GM12801 (cell line): ENCODE data around the gene PLPP1.

Experiments
- TF ChIP-seq, protein P1 (sequence below): IDR thresholded peaks from one replicate; pipeline ENCODE4 v1.5.1; 2011; ENCODE audit warnings: control low read depth; ENCODE audit not compliant: insufficient read length; ENCODE audit errors: extremely low read depth

The PLPP1 gene

DNA sequence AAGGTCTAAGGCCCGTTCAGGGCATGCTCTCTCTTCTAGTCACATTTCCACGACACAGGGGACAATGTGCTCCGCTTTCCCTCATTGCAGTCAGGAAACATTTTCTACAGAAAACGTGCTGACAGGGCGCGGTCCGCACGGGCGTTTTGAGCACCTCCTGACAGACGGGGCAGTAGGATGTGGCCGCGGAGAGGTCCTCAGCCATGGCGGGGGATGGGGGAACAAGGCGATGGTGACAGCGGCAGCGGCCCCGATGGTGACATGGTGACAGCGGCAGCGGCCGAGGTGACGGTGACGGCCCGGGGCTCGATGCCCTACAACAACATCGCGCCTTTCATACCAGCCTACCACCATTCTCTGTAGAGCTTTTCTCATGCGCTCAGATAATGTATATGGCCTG, 4.1 kb downstream of the PLPP1 start:
- TF ChIP-seq, protein P1, sequence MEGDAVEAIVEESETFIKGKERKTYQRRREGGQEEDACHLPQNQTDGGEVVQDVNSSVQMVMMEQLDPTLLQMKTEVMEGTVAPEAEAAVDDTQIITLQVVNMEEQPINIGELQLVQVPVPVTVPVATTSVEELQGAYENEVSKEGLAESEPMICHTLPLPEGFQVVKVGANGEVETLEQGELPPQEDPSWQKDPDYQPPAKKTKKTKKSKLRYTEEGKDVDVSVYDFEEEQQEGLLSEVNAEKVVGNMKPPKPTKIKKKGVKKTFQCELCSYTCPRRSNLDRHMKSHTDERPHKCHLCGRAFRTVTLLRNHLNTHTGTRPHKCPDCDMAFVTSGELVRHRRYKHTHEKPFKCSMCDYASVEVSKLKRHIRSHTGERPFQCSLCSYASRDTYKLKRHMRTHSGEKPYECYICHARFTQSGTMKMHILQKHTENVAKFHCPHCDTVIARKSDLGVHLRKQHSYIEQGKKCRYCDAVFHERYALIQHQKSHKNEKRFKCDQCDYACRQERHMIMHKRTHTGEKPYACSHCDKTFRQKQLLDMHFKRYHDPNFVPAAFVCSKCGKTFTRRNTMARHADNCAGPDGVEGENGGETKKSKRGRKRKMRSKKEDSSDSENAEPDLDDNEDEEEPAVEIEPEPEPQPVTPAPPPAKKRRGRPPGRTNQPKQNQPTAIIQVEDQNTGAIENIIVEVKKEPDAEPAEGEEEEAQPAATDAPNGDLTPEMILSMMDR: no peak

DNA sequence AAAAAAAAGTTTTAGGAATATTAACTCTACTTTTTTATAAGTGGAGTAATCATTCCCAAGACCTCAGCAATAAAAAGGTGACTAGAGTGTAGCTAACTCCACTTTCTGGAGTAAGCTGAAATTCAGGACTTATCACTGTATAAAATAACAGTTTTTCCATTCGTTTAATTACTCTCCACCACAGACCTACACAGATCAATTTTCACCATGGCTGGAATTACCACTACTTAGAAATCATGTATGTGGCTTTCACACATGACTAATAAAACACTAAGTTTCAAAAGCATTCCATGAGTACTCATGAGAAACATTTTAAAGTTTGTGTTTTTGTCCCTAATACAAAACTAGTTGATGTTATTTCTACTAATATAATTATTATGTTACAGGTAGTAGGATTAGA, 9.9 kb downstream of the PLPP1 start:
- TF ChIP-seq, protein P1: no peak

DNA sequence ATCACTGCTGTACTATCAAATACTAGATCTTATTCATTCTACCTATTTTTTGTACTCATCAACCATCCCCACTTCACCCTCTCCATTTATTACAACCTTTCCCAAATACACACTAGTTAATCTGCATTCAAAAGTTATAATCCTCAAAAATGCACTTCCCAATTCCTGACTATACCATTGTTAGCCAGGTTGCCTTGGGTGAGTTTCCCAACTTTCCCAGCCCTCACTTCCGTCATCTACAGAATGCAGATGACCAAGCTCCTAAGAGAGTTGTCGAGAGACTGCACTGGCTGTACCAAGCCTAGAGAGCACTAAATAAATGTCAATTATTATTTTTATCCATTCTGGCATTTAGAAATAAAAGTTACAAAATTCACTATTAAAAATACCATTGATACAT, 11.5 kb downstream of the PLPP1 start:
- TF ChIP-seq, protein P1: no peak

DNA sequence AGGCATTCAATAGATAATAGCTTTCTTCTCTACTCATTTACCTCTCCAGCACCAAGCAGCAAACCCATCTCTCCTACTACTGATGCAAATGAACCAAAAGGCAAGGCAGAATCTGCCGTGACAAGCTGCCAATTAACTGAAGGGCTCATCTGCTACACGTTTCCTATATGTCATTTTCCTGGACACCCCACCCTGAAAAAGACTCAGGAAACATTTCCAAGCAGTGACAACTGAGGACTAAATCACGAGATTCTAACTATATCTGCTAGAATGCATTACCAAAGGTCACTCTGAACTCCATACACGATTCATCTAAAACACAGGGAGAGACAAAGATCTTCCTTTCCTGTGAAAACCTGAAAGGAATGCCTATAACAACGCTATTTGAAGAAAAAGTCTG, 12.9 kb downstream of the PLPP1 start:
- TF ChIP-seq, protein P1: no peak

DNA sequence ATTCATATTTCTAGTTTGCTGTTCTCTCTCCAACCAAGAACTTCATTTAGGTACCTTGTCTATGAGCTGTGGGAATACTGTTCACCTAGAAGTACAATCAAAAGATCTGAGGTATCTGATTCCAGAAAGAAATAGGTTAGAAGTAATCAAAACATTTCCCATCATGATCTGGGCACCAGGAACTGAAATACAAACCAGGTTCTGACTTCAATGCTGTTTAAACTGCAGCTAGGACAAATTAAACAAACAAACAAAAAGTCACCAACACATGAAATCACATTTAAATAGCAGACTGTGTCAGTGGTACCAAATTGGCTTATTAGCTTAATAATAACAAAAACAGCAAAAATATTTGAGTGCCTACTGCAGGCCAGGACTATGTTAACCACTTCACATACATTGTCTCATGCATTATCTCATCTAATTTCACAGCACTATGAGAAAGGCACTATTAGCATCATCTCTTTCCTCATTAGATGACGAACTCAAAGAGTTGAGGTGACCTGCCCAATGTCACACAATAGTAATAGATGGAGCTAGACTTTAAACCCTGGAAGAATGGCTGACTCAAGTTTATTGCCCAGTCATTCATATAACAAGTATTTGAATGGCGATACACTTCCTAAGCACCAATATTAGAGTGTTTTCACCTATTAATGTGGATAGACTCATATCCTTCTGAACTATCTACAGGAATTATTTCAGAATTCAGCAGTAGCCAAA, 14.5 kb downstream of the PLPP1 start:
- TF ChIP-seq, protein P1: no peak

DNA sequence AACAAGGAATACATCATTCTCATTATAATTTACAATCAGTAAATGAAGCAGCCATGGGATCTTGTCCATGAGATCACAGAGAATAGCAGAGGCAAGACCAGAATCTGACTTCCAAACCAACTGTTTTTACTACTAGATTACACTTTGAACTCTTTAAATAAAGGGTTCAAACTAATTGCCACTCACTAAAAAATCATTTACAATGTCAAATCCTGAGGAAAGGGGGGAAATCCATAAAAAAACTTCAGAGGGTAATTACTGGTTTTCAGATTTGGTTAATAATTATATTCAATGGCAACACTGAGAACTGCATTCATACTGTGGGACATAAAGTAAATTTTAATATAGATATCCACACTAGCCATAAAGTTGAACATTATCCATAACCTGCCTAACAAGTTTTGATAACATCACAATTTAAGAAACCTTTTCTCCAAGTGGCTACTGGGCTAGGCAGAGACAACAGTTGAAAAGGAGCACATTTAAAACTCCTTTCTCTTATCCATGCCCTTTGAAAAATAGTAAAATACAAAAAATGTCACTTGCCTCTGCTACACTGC, 15.9 kb downstream of the PLPP1 start:
- TF ChIP-seq, protein P1: no peak

DNA sequence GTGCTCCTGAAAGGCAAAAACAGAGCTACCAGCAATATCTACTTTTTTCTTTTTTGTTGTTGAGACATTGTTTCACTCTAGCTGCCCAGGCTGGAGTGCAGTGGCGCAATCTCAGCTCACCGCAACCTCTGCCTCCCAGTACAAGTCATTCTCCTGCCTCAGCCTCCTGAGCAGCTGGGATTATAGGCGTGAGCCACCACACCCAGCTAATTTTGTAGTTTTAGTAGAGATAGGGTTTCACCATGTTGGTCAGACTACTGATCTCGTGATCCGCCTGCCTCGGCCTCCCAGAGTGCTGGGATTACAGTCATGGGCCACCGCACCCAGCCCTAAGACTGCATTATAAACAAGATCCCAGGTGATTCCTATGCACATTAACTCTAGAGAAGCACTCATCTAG, 17.0 kb downstream of the PLPP1 start:
- TF ChIP-seq, protein P1: no peak
